Mucosa of descending colon (tissue), 3 donors: ENCODE data around the gene ARL6. TPM values are rescaled to one million over a fixed set of nuclear protein-coding genes. Genes with fewer than 3 reads are reported as not detected.

ENCODE experiments used
- ATAC-seq: fragments of 200-7000 bp; cut with Tn5 transposase; one replicate; pipeline ENCODE4 v1.9.1; 2020; ENCODE audit warnings: mild to moderate bottlenecking, moderate library complexity
- DNase-seq, 3 donors: peaks; one replicate each; pipeline ENCODE4 v3.0.0-alpha.2; 2020
- H3K36me3 ChIP-seq: fragments of 200-600 bp; one replicate; pipeline ENCODE4 v1.8.0; 2021; ENCODE audit warnings: low read depth, mild to moderate bottlenecking
- H3K4me1 ChIP-seq: fragments of 200-600 bp; one replicate; pipeline ENCODE4 v1.8.0; 2021; ENCODE audit warnings: low read depth, mild to moderate bottlenecking
- H3K4me3 ChIP-seq: fragments of 200-600 bp; one replicate; pipeline ENCODE4 v1.8.0; 2021; ENCODE audit warnings: mild to moderate bottlenecking
- H3K9me3 ChIP-seq: fragments of 200-600 bp; one replicate; pipeline ENCODE4 v1.8.0; 2021; ENCODE audit warnings: mild to moderate bottlenecking
- CTCF ChIP-seq: fragments of 200-600 bp; IDR thresholded peaks from one replicate; pipeline ENCODE4 v1.8.0; 2022; ENCODE audit warnings: antibody characterized with exemption, mild to moderate bottlenecking
- intact Hi-C, 2 donors: fragments of 100-400 bp; cut with DNase I in 1 of 2; cut with micrococcal nuclease in 1 of 2; formaldehyde crosslinking; loops; one replicate each; pipeline versions ENCODE4 v1.11.0 to v1.11.1; 2022; cut with DNase I, micrococcal nuclease
- total RNA-seq, 3 donors: library from RNA; stranded (reverse); fragmentation: NEBNext Ultra II Directional in 2 of 3; extraction: Animal tissue kit (Norgen Biotek cat#: 25700) in 2 of 3; gene quantifications; one replicate each; pipeline versions ENCODE4 v1.2.1 to v1.2.4, GENCODE V29; 2021 to 2023
- donor health status: DM: no; HTN: no; CAD: no; lungs with moderate emphysema.
- donor health status: DM: no; HTN: no; CAD: no.
- donor health status: DM: no; HTN: yes; CAD: no.

The ARL6 gene
- total RNA-seq, 3 donors from 2014 or later = 2.2 to 6.5 (median 3.7) TPM

- ATAC-seq (no peak), DNase-seq (no peak)
- Histone ChIP-seq H3K9me3 (no peaks in the 10 kb centered on the region), H3K4me3 (no peak overlapping the region), H3K36me3 (no peaks in the 10 kb centered on the region), H3K4me1 (no peaks in the 10 kb centered on the region)
- TF ChIP-seq CTCF = no peak
- intact Hi-C loops = no loop called here
Observed at GRCh38 chr3:97738761-97739160, 25.8 kb upstream of the ARL6 start.

DNA sequence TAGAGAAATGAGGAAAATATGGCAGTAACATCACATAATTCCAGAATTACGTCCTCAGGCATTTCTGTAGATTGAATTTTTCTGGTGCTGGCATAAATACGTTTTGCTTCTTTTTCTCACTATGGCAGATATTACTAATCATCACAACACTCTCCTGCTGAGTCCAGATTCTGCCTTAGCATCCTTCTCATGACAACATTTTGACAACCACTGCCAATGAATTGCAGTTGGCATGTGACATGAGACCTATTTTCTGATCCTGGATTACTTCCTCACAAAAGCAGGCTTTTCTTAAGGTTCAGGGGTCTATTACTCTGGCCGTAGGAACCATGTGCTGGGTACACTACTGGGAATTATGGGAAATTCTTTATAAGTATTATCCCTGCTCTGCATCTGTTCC, 22.5 kb upstream of the ARL6 start:
- Histone ChIP-seq H3K9me3 (no peaks in the 10 kb centered on the region), H3K36me3 (no peaks in the 10 kb centered on the region), H3K4me3 (no peak overlapping the region), H3K4me1 (no peaks in the 10 kb centered on the region)
- intact Hi-C loops = no loop called here
- DNase-seq = no peak
- no peak for ATAC-seq
- no peak for TF ChIP-seq CTCF

- H3K4me1 ChIP-seq = no peaks in the 10 kb centered on the region
- no peak for DNase-seq
- no peaks in the 10 kb centered on the region for H3K9me3 ChIP-seq
- ATAC-seq = no peak
- TF ChIP-seq CTCF = no peak
- intact Hi-C loops = no loop called here
- no peak overlapping the region for H3K4me3 ChIP-seq
- no peaks in the 10 kb centered on the region for H3K36me3 ChIP-seq
Observed at GRCh38 chr3:97744289-97744688, 20.3 kb upstream of the ARL6 start.

GRCh38 chr3:97763586-97764406, 762 bp upstream of the ARL6 start:
- intact Hi-C loops = loop anchor here in 1 of 2 donors (10.0 kb wide), 1 partner anchor 761 kb away; the partner anchor contains the start of gene CLDND1
- Histone ChIP-seq H3K36me3 (no peaks in the 10 kb centered on the region), H3K4me1 (peaks cover 6% of the 10 kb centered on the region), H3K9me3 (no peaks in the 10 kb centered on the region), H3K4me3 (peak overlapping the region; percentile 47)
- ATAC-seq (no peak), DNase-seq (peak in 1 of 3 donors; percentile 4)
- no peak for TF ChIP-seq CTCF

GRCh38 chr3:97765336-97765735, 778 bp downstream of the ARL6 start:
- ATAC-seq (no peak), DNase-seq (no peak)
- H3K4me3 ChIP-seq = no peak overlapping the region
- intact Hi-C loops = loop anchor here in 1 of 2 donors (10.0 kb wide), 1 partner anchor 759 kb away; the partner anchor contains the start of gene CLDND1
- no peak for TF ChIP-seq CTCF
- no peaks in the 10 kb centered on the region for H3K36me3 ChIP-seq
- H3K9me3 ChIP-seq = no peaks in the 10 kb centered on the region
- peaks cover 6% of the 10 kb centered on the region for H3K4me1 ChIP-seq
